Measurements from ENCODE around the gene TRAPPC4. TPM values are rescaled to one million over a fixed set of nuclear protein-coding genes. Genes with fewer than 3 reads are reported as not detected.
A peak's percentile ranks its signal among the peaks of the same experiment; 100 is the strongest.

Gene TRAPPC4
- polyA plus RNA-seq, 1 experiment: 95.3 TPM

DNA sequence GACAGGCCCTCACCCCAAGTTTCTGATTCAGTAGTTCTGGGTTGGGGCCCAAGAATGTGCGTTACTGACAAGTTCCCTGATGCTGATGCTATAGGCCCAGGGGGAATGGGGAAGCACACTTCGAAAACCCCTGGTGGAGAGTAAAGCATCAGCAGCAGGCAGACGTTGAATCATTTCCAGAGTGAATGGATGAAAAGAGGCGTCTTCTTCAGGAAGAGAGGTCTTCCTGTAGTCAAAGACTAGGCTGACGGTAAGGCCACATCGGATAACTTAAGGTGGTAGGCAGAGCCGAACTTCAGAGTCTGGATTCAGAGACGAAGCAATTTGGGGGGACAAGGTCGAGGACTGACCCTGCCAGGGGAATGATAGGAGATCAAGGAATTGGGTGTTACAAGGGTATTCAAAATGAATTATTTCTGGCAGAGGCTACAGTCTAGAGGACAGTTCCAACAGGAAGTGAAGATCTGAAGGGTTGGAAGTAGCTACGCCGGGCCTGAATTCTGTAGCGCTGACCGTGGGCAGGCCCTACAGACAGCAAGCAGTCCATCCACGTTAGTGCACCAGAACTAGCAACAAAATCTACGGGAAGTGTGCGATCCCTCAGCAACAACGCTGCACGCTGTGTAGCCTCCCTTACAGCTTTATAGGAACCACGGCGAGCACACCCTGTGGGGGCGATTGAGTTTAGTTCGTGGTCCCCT lies 21.5 kb upstream of the TRAPPC4 start:
- H3K4me3 ChIP-seq (ENCODE audit: low read depth, low read length): peak overlapping the region; percentile 85
- POLR2A ChIA-PET: interaction anchor here (0.6 to 1.2 kb wide), 4 partner anchors 8 to 390 kb away, joined by 3 to 10 read pairs (median 4); partner anchors contain the start of genes PHLDB1, RPS25 and TRAPPC4
- H3K9me3 ChIP-seq (ENCODE audit: control insufficient read depth, insufficient read depth, low read length): peaks cover 3% of the 10 kb centered on the region; the same call in 1 of the 2 replicates
- TF ChIP-seq CTCF (IDR thresholded peaks at IDR 0.05; ENCODE audit: low read depth, low read length): peak; percentile 48
- no peak for DNase-seq (ENCODE audit: low read depth, low spot score)
- no peaks in the 10 kb centered on the region for H3K27me3 ChIP-seq (ENCODE audit: control insufficient read depth, insufficient read depth, low read length)
- H3K27ac ChIP-seq (ENCODE audit: low read depth, low read length): no peak overlapping the region
- CTCF ChIA-PET: interaction anchor here (1.0 to 1.6 kb wide), 2 partner anchors 307 to 331 kb away, joined by 3 to 4 read pairs; no protein-coding TSS in a partner anchor

- Histone ChIP-seq H3K9me3 (ENCODE audit: control insufficient read depth, insufficient read depth, low read length) (no peaks in the 10 kb centered on the region; the same call in 1 of the 2 replicates), H3K27ac (ENCODE audit: low read depth, low read length) (peak within 1 kb of the TSS; percentile 73), H3K4me3 (ENCODE audit: low read depth, low read length) (peak within 1 kb of the TSS; percentile 85), H3K27me3 (ENCODE audit: control insufficient read depth, insufficient read depth, low read length) (no peaks in the 10 kb centered on the region)
- peak; percentile 48 for DNase-seq (ENCODE audit: low read depth, low spot score)
- CTCF ChIA-PET: interaction anchor here (1.0 kb wide), 1 partner anchor 331 kb away, joined by 3 read pairs; no protein-coding TSS in a partner anchor
- TF ChIP-seq CTCF (IDR thresholded peaks at IDR 0.05; ENCODE audit: low read depth, low read length): 0 out of 2 replicates have a peak, but pooled peaks have one; percentile 4
- POLR2A ChIA-PET: interaction anchor here (0.6 to 1.2 kb wide), 4 partner anchors 9 to 391 kb away, joined by 3 to 10 read pairs (median 4); partner anchors contain the start of genes PHLDB1, RPS25 and TRAPPC4
These were observed 20.8 kb upstream of the TRAPPC4 start, which contains the start of gene CENATAC for GRCh38 chr11:118997627-118998387. Gene CENATAC (plus strand): TSS chr11:118998138. CDS start chr11:118998198, 60 bp downstream.

- H3K4me3 ChIP-seq (ENCODE audit: low read depth, low read length): peak overlapping the region; percentile 85
- H3K27me3 ChIP-seq (ENCODE audit: control insufficient read depth, insufficient read depth, low read length): no peaks in the 10 kb centered on the region
- ChIA-PET CTCF (no interaction called here), POLR2A (interaction anchor here (1.2 kb wide), 1 partner anchor 9 kb away, joined by 10 read pairs; no protein-coding TSS in a partner anchor)
- H3K27ac ChIP-seq (ENCODE audit: low read depth, low read length): peak overlapping the region; percentile 73
- no peaks in the 10 kb centered on the region; the same call in 1 of the 2 replicates for H3K9me3 ChIP-seq (ENCODE audit: control insufficient read depth, insufficient read depth, low read length)
- TF ChIP-seq CTCF (IDR thresholded peaks at IDR 0.05; ENCODE audit: low read depth, low read length): no peak
- no peak for DNase-seq (ENCODE audit: low read depth, low spot score)
These were observed 20.2 kb upstream of the TRAPPC4 start for GRCh38 chr11:118998388-118998717.

DNA sequence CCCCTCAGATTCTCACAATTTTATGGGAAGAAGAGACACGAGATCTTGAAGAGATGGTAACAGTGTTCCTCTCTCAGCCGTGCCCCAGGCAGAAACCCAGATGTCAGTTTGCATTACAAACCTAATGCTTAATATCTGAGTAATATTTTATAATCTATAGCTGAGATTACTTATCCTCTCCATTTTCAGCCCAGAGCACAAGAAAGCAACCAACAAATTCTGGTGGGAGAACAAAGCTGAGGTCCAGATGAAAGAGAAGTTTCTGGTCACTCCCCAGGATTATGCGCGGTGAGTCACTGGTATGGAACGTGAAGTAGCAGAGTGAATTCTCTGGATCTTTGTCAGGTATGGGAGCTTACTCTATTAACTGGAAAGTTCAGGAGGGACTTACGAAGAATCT lies 19.7 kb upstream of the TRAPPC4 start:
- POLR2A ChIA-PET: interaction anchor here (0.7 kb wide), 1 partner anchor 20 kb away, joined by 4 read pairs; the partner anchor contains the start of gene TRAPPC4
- H3K27ac ChIP-seq (ENCODE audit: low read depth, low read length): peak overlapping the region; percentile 73
- TF ChIP-seq CTCF (IDR thresholded peaks at IDR 0.05; ENCODE audit: low read depth, low read length): no peak
- peak overlapping the region; percentile 85 for H3K4me3 ChIP-seq (ENCODE audit: low read depth, low read length)
- CTCF ChIA-PET: no interaction called here
- H3K27me3 ChIP-seq (ENCODE audit: control insufficient read depth, insufficient read depth, low read length): no peaks in the 10 kb centered on the region
- peak; percentile 27 for DNase-seq (ENCODE audit: low read depth, low spot score)
- H3K9me3 ChIP-seq (ENCODE audit: control insufficient read depth, insufficient read depth, low read length): no peaks in the 10 kb centered on the region; the same call in 1 of the 2 replicates

Measured in AG04450 (cell line).